H9 (cell line): ENCODE results near the gene MYO5B. TPM values are rescaled to one million over a fixed set of nuclear protein-coding genes. Genes with fewer than 3 reads are reported as not detected.

Experiments used
- DNase-seq: peaks from one replicate; pipeline ENCODE4 v3.0.0-alpha.2; 2017
- H2AFZ ChIP-seq: one replicate; pipeline ENCODE4 v1.6.1; 2013; ENCODE audit warnings: mild to moderate bottlenecking, low read length, control low read depth, moderate library complexity
- H2AK5ac ChIP-seq: 2 replicates; pipeline ENCODE4 v1.6.1; 2013; ENCODE audit warnings: low read length, control low read depth, mixed read lengths; ENCODE audit not compliant: insufficient read length
- H2BK120ac ChIP-seq: one replicate; pipeline ENCODE4 v1.6.1; 2013; ENCODE audit warnings: low read depth, mild to moderate bottlenecking, low read length, control low read depth, inconsistent platforms; ENCODE audit not compliant: poor library complexity, severe bottlenecking
- H2BK12ac ChIP-seq: 2 replicates; pipeline ENCODE4 v1.6.1; 2013; ENCODE audit warnings: low read length, control low read depth, mixed read lengths, low read depth; ENCODE audit not compliant: insufficient read length
- H2BK15ac ChIP-seq: 2 replicates; pipeline ENCODE4 v1.6.1; 2013; ENCODE audit warnings: low read depth, low read length, control low read depth
- H2BK20ac ChIP-seq: one replicate; pipeline ENCODE4 v1.6.1; 2013; ENCODE audit warnings: low read depth, mild to moderate bottlenecking, low read length, control low read depth, inconsistent platforms; ENCODE audit not compliant: poor library complexity, severe bottlenecking
- H2BK5ac ChIP-seq: 2 replicates; pipeline ENCODE4 v1.6.1; 2013; ENCODE audit warnings: low read length, control low read depth, mixed read lengths; ENCODE audit not compliant: insufficient read length
- H3K14ac ChIP-seq: 2 replicates; pipeline ENCODE4 v1.6.1; 2013; ENCODE audit warnings: low read length, control low read depth; ENCODE audit not compliant: insufficient read depth
- H3K18ac ChIP-seq: 2 replicates; pipeline ENCODE4 v1.6.1; 2013; ENCODE audit warnings: low read depth, mild to moderate bottlenecking, mixed read lengths, low read length, control low read depth; ENCODE audit not compliant: insufficient read length
- H3K23ac ChIP-seq: 2 replicates; pipeline ENCODE4 v1.6.1; 2013; ENCODE audit warnings: low read length, control low read depth, mixed read lengths, low read depth; ENCODE audit not compliant: insufficient read length
- H3K23me2 ChIP-seq: 2 replicates; pipeline ENCODE4 v1.6.1; 2013; ENCODE audit warnings: low read depth, mild to moderate bottlenecking, mixed read lengths, low read length, control low read depth; ENCODE audit not compliant: insufficient read length, poor library complexity, severe bottlenecking
- H3K27ac ChIP-seq: 2 replicates; pipeline ENCODE4 v1.5.1; 2013; ENCODE audit warnings: low read length, control low read depth, mixed read lengths, low read depth; ENCODE audit not compliant: insufficient read length
- H3K27me3 ChIP-seq: 2 replicates; pipeline ENCODE4 v1.6.1; 2013; ENCODE audit warnings: low read length, control low read depth, inconsistent platforms; ENCODE audit not compliant: insufficient read depth
- H3K4ac ChIP-seq: 2 replicates; pipeline ENCODE4 v1.6.1; 2013; ENCODE audit warnings: low read depth, mild to moderate bottlenecking, control low read depth, inconsistent platforms, low read length, moderate library complexity
- H3K4me1 ChIP-seq: 2 replicates; pipeline ENCODE4 v1.6.1; 2013; ENCODE audit warnings: low read length, control low read depth, inconsistent platforms; ENCODE audit not compliant: insufficient read depth
- H3K4me2 ChIP-seq: 2 replicates; pipeline ENCODE4 v1.6.1; 2013; ENCODE audit warnings: low read length, control low read depth, mixed read lengths; ENCODE audit not compliant: insufficient read length, insufficient read depth
- H3K56ac ChIP-seq: 2 replicates; pipeline ENCODE4 v1.6.1; 2013; ENCODE audit warnings: low read depth, mild to moderate bottlenecking, mixed read lengths, low read length, control low read depth; ENCODE audit not compliant: insufficient read length
- H3K79me1 ChIP-seq: 2 replicates; pipeline ENCODE4 v1.6.1; 2013; ENCODE audit warnings: low read depth, mild to moderate bottlenecking, moderate library complexity, low read length, control low read depth, inconsistent platforms; ENCODE audit not compliant: insufficient read depth, poor library complexity, severe bottlenecking
- H3K79me2 ChIP-seq: 2 replicates; pipeline ENCODE4 v1.6.1; 2013; ENCODE audit warnings: low read length, control low read depth, inconsistent platforms; ENCODE audit not compliant: insufficient read depth
- H3K9ac ChIP-seq: 2 replicates; pipeline ENCODE4 v1.6.1; 2013; ENCODE audit warnings: low read length, control low read depth, mixed read lengths; ENCODE audit not compliant: insufficient read length; ENCODE audit errors: extremely low read depth
- H3K9me3 ChIP-seq: one replicate; pipeline ENCODE4 v1.6.1; 2013; ENCODE audit warnings: low read depth, low read length, inconsistent platforms; ENCODE audit not compliant: control insufficient read depth
- H3T11ph ChIP-seq: one replicate; pipeline ENCODE4 v1.6.1; 2013; ENCODE audit warnings: mild to moderate bottlenecking, low read length, control low read depth, inconsistent platforms
- H4K20me1 ChIP-seq: one replicate; pipeline ENCODE4 v1.6.1; 2013; ENCODE audit not compliant: control insufficient read depth, insufficient read length, insufficient read depth
- H4K5ac ChIP-seq: 2 replicates; pipeline ENCODE4 v1.6.1; 2013; ENCODE audit warnings: low read depth, mild to moderate bottlenecking, mixed read lengths, low read length, control low read depth; ENCODE audit not compliant: insufficient read length
- H4K8ac ChIP-seq: replicated peaks from 2 replicates; pipeline ENCODE4 v1.6.1; 2013; ENCODE audit warnings: low read length, control low read depth, mixed read lengths, low read depth; ENCODE audit not compliant: insufficient read length
- H4K91ac ChIP-seq: 2 replicates; pipeline ENCODE4 v1.6.1; 2013; ENCODE audit warnings: low read depth, mild to moderate bottlenecking, moderate library complexity, mixed read lengths, low read length, control low read depth; ENCODE audit not compliant: insufficient read length
- H3K27ac Mint-ChIP-seq, 3 experiments: 2 replicates in 2 of 3; 3 replicates in 1 of 3; pipeline ENCODE4 v1.8.0; 2020 to 2021; ENCODE audit warnings: mixed read lengths in 3 of 3, mild to moderate bottlenecking in 1 of 3, moderate library complexity in 1 of 3
- H3K27me3 Mint-ChIP-seq: 2 replicates; pipeline ENCODE4 v1.8.0; 2021; ENCODE audit warnings: low read depth, mild to moderate bottlenecking, moderate library complexity, mixed read lengths
- H3K36me3 Mint-ChIP-seq, 3 experiments: 2 replicates in 2 of 3; 3 replicates in 1 of 3; pipeline ENCODE4 v1.8.0; 2020 to 2021; ENCODE audit warnings: low read depth in 3 of 3, mixed read lengths in 3 of 3; ENCODE audit not compliant: insufficient read depth in 1 of 3
- H3K4me1 Mint-ChIP-seq, 2 experiments: 2 replicates each; pipeline ENCODE4 v1.8.0; 2020; ENCODE audit warnings: mixed read lengths in 2 of 2
- H3K4me3 Mint-ChIP-seq, 2 experiments: 2 replicates in 1 of 2; 3 replicates in 1 of 2; pipeline ENCODE4 v1.8.0; 2020 to 2021; ENCODE audit warnings: mild to moderate bottlenecking in 2 of 2, mixed read lengths in 2 of 2, moderate library complexity in 1 of 2
- H3K9me3 Mint-ChIP-seq, 2 experiments: 2 replicates in 1 of 2; 3 replicates in 1 of 2; pipeline ENCODE4 v1.8.0; 2020; ENCODE audit warnings: mild to moderate bottlenecking in 2 of 2, mixed read lengths in 2 of 2, moderate library complexity in 1 of 2
- WGBS: extraction: QIAGEN DNeasy Blood & Tissue Kit; methylation state at CpG from one replicate; pipeline ENCODE4 v1.1.7; 2013; ENCODE audit warnings: missing lambda C conversion rate, low lambda C conversion rate, mixed read lengths; ENCODE audit not compliant: insufficient read length; ENCODE audit errors: extremely low coverage; 5-methylcytosine and 5-hydroxymethylcytosine counted together
- total RNA-seq: library from RNA; stranded (reverse); gene quantifications from 2 replicates; pipeline ENCODE4 v1.2.1, GENCODE V29; 2021
- TF ChIP-seq, protein P1 (sequence below): fragments of 200-600 bp; sonication (generic); conservative IDR thresholded peaks from 3 replicates; pipeline ENCODE4 v1.8.0; 2021; ENCODE audit warnings: antibody characterized with exemption, mild to moderate bottlenecking

The MYO5B gene
- total RNA-seq, 1 experiment from 2014 or later = 9.3 TPM

DNA sequence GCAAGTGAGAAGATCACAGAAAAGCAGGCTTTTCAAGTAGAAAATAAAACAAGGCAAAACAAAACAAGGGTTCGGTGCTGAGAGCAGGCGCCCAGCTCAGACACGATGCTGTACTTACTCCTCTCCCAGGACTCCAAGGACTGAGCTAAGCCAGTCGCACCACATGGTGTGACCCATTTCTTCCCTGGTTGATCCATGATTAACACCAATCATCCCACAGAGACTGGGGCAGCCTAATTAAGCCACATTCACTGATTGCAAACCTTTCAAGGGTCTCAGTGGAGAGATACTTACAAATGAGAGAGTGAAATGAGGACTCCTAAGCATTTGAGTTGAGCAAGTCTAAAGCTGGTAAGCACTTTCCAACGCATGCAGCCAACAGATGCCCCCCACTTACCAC, 155.2 kb downstream of the MYO5B start:
- Mint-ChIP-seq H3K4me3 (no peak overlapping the region), H3K27me3 (no peaks in the 10 kb centered on the region), H3K27ac (no peak overlapping the region), H3K9me3 (no peaks in the 10 kb centered on the region), H3K36me3 (no peaks in the 10 kb centered on the region), H3K4me1 (peaks cover 3 to 19% of the 10 kb centered on the region in 2 experiments; a peak in 3 of 4 replicates)
- H2BK120ac ChIP-seq = no peak overlapping the region
- no peak overlapping the region for H3T11ph ChIP-seq
- H2AFZ ChIP-seq = no peak overlapping the region
- H3K4me2 ChIP-seq = no peak overlapping the region
- no CpG with 5 or more reads among the region's 5 CpGs for WGBS
- H2BK15ac ChIP-seq = no peak overlapping the region
- no peaks in the 10 kb centered on the region for H3K79me1 ChIP-seq
- H3K14ac ChIP-seq = no peak overlapping the region
- H4K5ac ChIP-seq = no peak overlapping the region
- H3K4me1 ChIP-seq = no peaks in the 10 kb centered on the region
- no peak overlapping the region for H2AK5ac ChIP-seq
- no peak overlapping the region for H3K4ac ChIP-seq
- no peak overlapping the region for H2BK20ac ChIP-seq
- H3K23me2 ChIP-seq = no peaks in the 10 kb centered on the region
- no peak overlapping the region for H3K18ac ChIP-seq
- no peak overlapping the region for H2BK5ac ChIP-seq
- H3K27ac ChIP-seq = no peak overlapping the region
- no peaks in the 10 kb centered on the region for H3K27me3 ChIP-seq
- no peak overlapping the region for H3K56ac ChIP-seq
- no peak overlapping the region for H3K23ac ChIP-seq
- H4K8ac ChIP-seq = no peak overlapping the region
- H2BK12ac ChIP-seq = no peak overlapping the region
- no peak for DNase-seq
- no peak overlapping the region for H3K9ac ChIP-seq
- TF ChIP-seq, protein P1, sequence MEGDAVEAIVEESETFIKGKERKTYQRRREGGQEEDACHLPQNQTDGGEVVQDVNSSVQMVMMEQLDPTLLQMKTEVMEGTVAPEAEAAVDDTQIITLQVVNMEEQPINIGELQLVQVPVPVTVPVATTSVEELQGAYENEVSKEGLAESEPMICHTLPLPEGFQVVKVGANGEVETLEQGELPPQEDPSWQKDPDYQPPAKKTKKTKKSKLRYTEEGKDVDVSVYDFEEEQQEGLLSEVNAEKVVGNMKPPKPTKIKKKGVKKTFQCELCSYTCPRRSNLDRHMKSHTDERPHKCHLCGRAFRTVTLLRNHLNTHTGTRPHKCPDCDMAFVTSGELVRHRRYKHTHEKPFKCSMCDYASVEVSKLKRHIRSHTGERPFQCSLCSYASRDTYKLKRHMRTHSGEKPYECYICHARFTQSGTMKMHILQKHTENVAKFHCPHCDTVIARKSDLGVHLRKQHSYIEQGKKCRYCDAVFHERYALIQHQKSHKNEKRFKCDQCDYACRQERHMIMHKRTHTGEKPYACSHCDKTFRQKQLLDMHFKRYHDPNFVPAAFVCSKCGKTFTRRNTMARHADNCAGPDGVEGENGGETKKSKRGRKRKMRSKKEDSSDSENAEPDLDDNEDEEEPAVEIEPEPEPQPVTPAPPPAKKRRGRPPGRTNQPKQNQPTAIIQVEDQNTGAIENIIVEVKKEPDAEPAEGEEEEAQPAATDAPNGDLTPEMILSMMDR = no peak
- H3K79me2 ChIP-seq = no peaks in the 10 kb centered on the region
- no peak overlapping the region for H4K91ac ChIP-seq
- H4K20me1 ChIP-seq = no peaks in the 10 kb centered on the region
- no peaks in the 10 kb centered on the region for H3K9me3 ChIP-seq
